Measurements from ENCODE around the gene ZNF789.
"Not testable (repeated sequence)": the region's sequence is repeated elsewhere in the genome, so short reads cannot be mapped to it uniquely, and the experiment has no call there.

ZNF789 gene

GRCh38 chr7:99472561-99473314 is at the start of gene ZNF789:
ZNF789 (plus strand) TSS chr7:99472890; CDS start chr7:99476457, 3,567 bp downstream.
- peak; percentile 95 for DNase-seq

DNA sequence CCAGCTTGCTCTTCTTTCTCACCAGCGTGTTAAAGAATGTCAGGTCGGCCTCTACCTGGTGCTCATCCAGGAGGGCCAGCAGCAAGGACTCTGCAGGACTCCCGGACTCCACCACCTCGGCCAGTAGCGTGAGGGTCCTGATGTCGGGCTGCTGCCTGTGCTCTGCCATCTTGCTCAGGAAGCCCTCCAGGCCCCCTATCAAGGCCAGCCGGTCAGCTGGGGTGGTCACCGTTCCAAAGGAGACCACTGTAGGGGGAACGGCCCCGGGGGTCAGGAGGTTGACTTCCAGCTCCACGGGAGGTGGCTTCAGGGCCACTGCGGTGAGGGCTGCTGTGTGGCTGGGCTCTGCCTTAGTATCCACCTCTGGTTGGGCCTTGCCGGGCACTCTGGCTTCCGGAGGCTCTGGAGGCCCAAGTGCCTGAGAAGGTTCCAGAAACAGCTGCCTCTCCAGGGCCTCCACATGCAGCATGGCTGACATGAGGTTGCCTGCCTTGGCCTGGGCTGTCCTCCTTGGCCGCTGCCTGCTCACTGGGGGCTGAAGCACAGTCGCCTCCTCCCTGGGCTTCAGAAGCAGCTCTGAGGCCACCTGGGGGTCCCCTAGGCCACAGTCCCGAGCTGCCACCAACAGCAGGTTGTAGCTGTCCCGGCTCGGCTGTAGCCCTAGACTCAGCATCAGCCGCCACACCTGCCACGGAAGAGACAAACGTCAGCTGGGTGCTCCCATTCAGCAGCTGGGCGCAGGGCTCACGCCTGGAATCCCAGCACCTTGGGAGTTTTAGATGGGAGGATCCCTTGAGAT is 47.6 kb upstream of the ZNF789 start:
- DNase-seq: no peak

- no peak for DNase-seq
Observed at GRCh38 chr7:99428972-99429566, 43.6 kb upstream of the ZNF789 start.

DNA sequence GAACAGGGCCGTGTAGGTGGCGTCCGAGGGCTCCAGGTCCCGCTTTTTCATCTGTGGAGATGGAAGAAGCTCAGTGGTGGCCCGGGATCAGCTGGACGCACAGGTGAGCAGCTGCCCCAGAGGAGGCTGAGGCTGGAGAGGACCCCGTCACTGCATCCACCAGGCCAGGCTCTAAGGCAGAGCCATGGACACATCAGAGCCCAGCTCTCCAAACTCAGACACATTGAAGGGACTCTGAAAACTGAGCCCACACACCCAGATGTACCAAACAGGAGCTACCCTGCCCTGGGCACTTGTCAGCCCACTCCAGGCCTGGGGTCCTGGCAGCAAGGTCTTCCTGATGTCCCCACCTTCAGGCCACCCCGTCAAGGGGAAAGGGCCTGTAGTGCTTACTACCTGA is 42.9 kb upstream of the ZNF789 start:
- no peak for DNase-seq

DNA sequence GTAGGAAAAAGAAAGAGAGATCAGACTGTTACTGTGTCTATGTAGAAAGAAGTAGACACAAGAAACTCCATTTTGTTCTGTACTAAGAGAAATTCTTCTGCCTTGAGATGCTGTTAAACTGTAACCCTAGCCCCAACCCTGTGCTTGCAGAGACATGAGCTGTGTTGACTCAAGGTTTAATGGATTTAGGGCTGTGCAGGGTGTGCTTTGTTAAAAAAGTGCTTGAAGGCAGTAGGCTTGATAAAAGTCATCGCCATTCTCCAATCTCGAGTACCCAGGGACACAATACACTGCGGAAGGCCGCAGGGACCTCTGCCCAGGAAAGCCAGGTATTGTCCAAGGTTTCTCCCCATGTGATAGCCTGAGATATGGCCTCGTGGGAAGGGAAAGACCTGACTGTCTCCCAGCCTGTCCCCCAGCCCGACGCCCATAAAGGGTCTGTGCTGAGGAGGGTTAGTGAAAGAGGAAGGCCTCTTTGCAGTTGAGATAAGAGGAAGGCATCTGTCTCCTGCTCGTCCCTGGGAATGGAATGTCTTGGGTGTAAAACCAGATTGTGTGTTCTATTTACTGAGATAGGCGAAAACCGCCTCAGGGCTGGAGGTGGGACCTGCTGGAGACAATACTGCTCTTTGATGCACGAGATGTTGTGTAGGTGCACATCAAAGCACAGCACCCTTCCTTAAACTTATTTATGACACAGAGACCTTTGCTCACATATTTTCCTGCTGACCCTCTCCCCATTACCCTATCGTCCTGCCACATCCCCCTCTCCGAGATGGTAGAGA is 40.7 kb upstream of the ZNF789 start:
- DNase-seq: not testable (repeated sequence)

- DNase-seq: no peak
Observed at GRCh38 chr7:99433158-99433557, 39.5 kb upstream of the ZNF789 start.

DNA sequence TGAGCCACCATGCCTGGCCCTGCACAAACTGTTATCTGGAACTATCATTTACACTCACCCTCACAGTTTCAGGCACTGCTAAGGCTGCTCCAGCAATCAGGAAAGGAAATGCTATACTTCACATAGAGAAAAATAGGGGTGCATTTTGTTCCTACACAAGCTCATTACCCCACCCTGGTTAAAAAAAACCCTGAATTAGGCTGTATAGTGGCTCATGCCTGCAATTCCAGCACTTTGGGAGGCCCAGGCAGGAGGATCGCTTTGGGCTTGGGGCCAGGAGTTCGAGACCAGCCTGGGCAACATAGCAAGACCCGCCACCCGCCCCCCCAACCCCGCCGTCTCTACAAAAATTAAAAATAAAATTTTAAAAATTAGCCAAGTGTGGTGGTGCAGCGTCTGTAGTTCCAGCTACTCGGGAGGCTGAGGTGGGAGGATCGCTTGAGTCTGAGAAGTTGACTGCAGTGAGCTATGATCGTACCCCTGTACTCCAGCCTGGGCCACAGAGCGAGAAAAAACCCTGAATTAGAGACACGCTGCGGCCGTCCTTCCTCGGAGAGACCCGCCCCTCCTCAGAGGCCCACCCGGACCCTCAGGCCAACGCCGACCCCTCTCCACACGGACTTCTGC is 34.6 kb upstream of the ZNF789 start:
- no peak for DNase-seq

- DNase-seq: peak; percentile 81
Observed at GRCh38 chr7:99438573-99439480, 33.9 kb upstream of the ZNF789 start, which contains the start of the genes CPSF4 and PTCD1. CPSF4 (plus strand) TSS chr7:99438943; CDS start chr7:99439083, 140 bp downstream. PTCD1 (minus strand) TSS chr7:99438798; CDS start chr7:99435242, 3,556 bp downstream.

DNA sequence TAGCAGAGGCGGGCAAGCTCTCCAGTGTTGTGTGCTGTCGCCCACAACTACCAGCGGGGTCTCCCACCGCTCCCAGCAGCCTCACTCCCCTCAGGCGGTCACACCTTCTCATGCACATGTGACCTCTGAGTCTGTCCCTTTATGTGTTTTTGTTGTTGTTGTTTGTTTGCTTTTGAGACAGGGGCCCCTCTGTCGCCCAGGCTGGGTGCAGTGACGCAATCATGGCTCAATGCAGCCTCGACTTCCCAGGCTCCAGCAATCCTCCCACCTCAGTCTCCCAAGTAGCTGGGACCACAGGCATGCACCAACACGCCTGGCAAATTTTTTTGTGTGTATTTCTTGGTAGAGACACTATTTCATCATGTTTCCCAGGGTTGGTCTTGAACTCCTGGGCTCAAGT is 32.5 kb upstream of the ZNF789 start:
- DNase-seq: no peak

- DNase-seq: no peak
Observed at GRCh38 chr7:99446096-99446495, 26.6 kb upstream of the ZNF789 start.

DNA sequence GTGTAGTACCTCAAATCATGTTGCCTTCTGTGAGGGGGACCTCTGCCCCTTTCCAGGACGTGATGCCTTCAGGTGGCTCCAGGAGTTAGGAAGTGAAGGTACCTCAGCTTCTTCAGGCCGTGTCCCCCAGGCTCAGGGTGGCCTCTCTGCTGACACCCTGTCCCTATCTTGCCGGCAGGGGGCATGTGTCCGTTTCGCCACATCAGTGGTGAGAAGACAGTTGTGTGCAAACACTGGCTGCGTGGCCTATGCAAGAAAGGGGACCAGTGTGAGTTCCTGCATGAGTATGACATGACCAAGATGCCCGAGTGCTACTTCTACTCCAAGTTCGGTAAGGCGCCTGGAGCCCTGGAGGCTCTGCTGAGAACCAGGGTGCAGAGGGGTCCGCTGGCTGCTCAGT is 24.7 kb upstream of the ZNF789 start:
- no peak for DNase-seq

DNA sequence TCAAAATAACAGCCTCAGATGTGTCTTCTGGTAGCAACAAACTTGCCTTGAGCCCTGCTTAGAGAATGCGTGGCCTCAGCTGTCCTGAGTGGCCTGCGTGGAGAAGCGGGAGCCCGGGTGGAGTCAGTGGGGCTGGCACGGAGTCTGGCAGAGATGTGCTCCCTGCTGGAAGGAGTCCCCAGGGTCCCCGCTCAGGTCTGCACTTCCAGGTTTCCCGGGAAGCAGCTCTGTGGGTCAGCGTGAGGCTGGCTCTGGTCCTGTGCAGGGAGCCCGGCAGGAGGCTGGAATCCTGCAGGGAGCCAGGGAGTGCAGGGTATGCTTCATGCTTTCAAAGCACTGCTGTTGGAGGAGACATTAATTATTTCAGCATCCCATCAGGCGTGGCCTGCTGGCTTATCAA is 23.8 kb upstream of the ZNF789 start:
- no peak for DNase-seq

- DNase-seq: no peak
Observed at GRCh38 chr7:99449326-99449725, 23.4 kb upstream of the ZNF789 start.

DNA sequence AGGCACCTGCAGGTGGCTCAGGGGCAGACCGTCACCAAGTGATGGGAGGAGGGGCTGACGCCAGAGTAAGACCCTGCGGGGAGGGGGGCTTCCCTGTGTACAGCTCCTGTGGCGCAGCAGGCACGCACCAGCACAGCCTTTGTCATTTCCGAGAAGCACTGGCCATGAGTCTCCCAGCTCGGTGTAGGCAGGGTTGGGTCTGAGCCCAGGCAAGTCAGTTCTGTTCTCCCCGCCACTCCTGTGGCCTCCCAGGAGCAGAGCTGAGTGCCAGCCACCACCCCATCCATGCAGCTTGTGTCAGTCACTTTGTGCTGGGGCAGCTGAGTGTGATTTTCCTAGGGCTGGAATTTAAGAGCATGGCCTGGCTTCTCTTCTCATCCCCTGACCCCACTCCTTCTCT is 20.8 kb upstream of the ZNF789 start:
- no peak for DNase-seq

DNA sequence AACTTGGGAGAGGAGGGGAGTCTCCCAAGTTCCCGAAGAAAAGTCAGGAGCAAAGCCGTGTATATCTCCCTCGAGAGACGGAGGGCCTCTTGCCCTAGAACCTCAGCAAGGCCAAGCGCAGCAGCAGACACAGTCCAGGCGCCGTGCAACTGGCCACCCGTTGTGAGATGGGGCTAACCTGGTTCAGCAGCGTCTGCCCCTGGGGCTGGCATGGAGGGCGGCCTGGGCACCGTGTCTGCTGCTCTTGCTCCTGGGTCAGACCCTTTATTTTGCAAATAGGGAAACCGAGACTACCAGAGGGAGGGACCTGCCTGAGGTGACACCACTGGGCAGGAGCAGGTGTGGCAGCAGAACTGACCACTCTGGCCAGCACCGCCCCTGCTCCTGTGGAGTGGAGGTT is 20.1 kb upstream of the ZNF789 start:
- no peak for DNase-seq

DNA sequence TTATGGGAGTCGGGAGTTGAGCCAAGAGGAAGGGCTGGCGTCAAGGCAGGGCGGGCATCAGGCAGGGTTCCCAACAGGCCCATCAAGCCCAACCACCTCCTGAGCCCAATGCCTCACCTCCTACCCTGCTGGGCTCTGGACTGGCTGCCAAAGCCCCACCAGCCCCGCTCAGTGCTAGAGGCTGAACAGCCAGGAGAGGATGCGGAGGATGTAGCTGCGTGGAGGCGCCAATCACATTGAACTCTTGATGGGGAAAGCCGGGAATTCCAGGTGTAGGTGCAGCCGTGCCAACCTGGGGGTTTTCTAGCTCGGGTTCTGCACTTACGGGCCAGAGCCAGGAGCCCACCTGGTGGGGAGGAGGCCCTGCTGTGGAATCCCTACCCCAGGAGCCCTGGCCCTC is 19.6 kb upstream of the ZNF789 start:
- DNase-seq: no peak

GRCh38 chr7:99455874-99456273 is 16.8 kb upstream of the ZNF789 start:
- DNase-seq: no peak

- DNase-seq: no peak
Observed at GRCh38 chr7:99456288-99456687, 16.4 kb upstream of the ZNF789 start.

- DNase-seq: no peak
Observed at GRCh38 chr7:99457050-99457649, 15.5 kb upstream of the ZNF789 start.

GRCh38 chr7:99457650-99458493 is 14.8 kb upstream of the ZNF789 start:
- no peak for DNase-seq
